SK-N-SH treated with all-trans-retinoic acid at 6 μM for 48 hours (cell line): Measurements from ENCODE around the gene FOXL3.

ENCODE experiments used
- ATAC-seq: fragments of 200-7000 bp; cut with Tn5 transposase; 3 replicates; pipeline ENCODE4 v1.9.1; 2020; ENCODE audit warnings: mild to moderate bottlenecking, moderate library complexity
- ARNTL ChIP-seq: fragments of 450-650 bp; formaldehyde crosslinking; IDR thresholded peaks from 2 replicates; pipeline ENCODE4 v1.5.0; 2020; ENCODE audit warnings: low read depth, mild to moderate bottlenecking, moderate library complexity, borderline replicate concordance
- BACH2 ChIP-seq: fragments of 250-450 bp; sonication (Bioruptor Pico); IDR thresholded peaks from 2 replicates; pipeline ENCODE4 v1.9.0; 2021; ENCODE audit warnings: mild to moderate bottlenecking, borderline replicate concordance
- ESRRG ChIP-seq: fragments of 250-450 bp; sonication (Bioruptor Pico); IDR thresholded peaks from 2 replicates; pipeline ENCODE4 v1.6.1; 2021; ENCODE audit warnings: mild to moderate bottlenecking
- GLIS3 ChIP-seq: fragments of 250-450 bp; sonication (Bioruptor Pico); IDR thresholded peaks from 2 replicates; pipeline ENCODE4 v1.5.0; 2020; ENCODE audit warnings: mild to moderate bottlenecking, moderate library complexity
- ISL1 ChIP-seq: fragments of 250-450 bp; sonication (Bioruptor Pico); IDR thresholded peaks from 2 replicates; pipeline ENCODE4 v2.1.2; 2022; ENCODE audit warnings: mild to moderate bottlenecking, moderate library complexity
- OSR1 ChIP-seq: fragments of 250-450 bp; sonication (Bioruptor Pico); IDR thresholded peaks from 2 replicates; pipeline ENCODE4 v1.8.0; 2022; ENCODE audit warnings: moderate library complexity, mild to moderate bottlenecking, inconsistent platforms
- PPARA ChIP-seq: fragments of 250-450 bp; sonication (Bioruptor Pico); IDR thresholded peaks from 2 replicates; pipeline ENCODE4 v1.5.0; 2020; ENCODE audit warnings: mild to moderate bottlenecking, borderline replicate concordance
- RARB ChIP-seq: fragments of 250-450 bp; sonication (Bioruptor Pico); IDR thresholded peaks from 2 replicates; pipeline ENCODE4 v1.8.0; 2021; ENCODE audit warnings: mild to moderate bottlenecking, moderate library complexity
- SNAI2 ChIP-seq: fragments of 250-450 bp; sonication (Bioruptor Pico); IDR thresholded peaks from 2 replicates; pipeline ENCODE4 v1.5.0; 2020; ENCODE audit warnings: mild to moderate bottlenecking, moderate library complexity
- TCF4 ChIP-seq: fragments of 250-450 bp; sonication (Bioruptor Pico); IDR thresholded peaks from 2 replicates; pipeline ENCODE4 v1.8.0; 2021; ENCODE audit warnings: mild to moderate bottlenecking, moderate library complexity, borderline replicate concordance
- TOX ChIP-seq: fragments of 250-450 bp; sonication (Bioruptor Pico); IDR thresholded peaks from 2 replicates; pipeline ENCODE4 v1.8.0; 2021; ENCODE audit warnings: mild to moderate bottlenecking, moderate library complexity, borderline replicate concordance
- ZC3H10 ChIP-seq: fragments of 250-450 bp; sonication (Bioruptor Pico); IDR thresholded peaks from 2 replicates; pipeline ENCODE4 v1.5.1; 2021; ENCODE audit warnings: mild to moderate bottlenecking, moderate library complexity
- ZFP3 ChIP-seq: fragments of 250-450 bp; sonication (Bioruptor Pico); IDR thresholded peaks from 2 replicates; pipeline ENCODE4 v1.5.0; 2020; ENCODE audit warnings: mild to moderate bottlenecking, moderate library complexity
- ZFP30 ChIP-seq: fragments of 450-650 bp; formaldehyde crosslinking; IDR thresholded peaks from 2 replicates; pipeline ENCODE4 v1.5.0; 2022; ENCODE audit warnings: mild to moderate bottlenecking, moderate library complexity
- ZNF565 ChIP-seq: fragments of 450-650 bp; formaldehyde crosslinking; conservative IDR thresholded peaks from 2 replicates; pipeline ENCODE4 v1.5.0; 2020; ENCODE audit warnings: low read depth, mild to moderate bottlenecking, moderate library complexity
- ZNF70 ChIP-seq: fragments of 450-650 bp; formaldehyde crosslinking; IDR thresholded peaks from 2 replicates; pipeline ENCODE4 v1.5.0; 2020; ENCODE audit warnings: mild to moderate bottlenecking, moderate library complexity
- ZNF8 ChIP-seq: fragments of 450-650 bp; formaldehyde crosslinking; IDR thresholded peaks from 2 replicates; pipeline ENCODE4 v1.5.0; 2020; ENCODE audit warnings: mild to moderate bottlenecking, moderate library complexity
- TF ChIP-seq, protein P1 (sequence below): fragments of 250-450 bp; sonication (Bioruptor Pico); IDR thresholded peaks from 2 replicates; pipeline ENCODE4 v1.8.0; 2021; ENCODE audit warnings: low read depth, mild to moderate bottlenecking, moderate library complexity, borderline replicate concordance
- TF ChIP-seq, protein P2 (sequence below): fragments of 250-450 bp; sonication (Bioruptor Pico); IDR thresholded peaks from 2 replicates; pipeline ENCODE4 v1.5.0; 2020; ENCODE audit warnings: mild to moderate bottlenecking, moderate library complexity
- TF ChIP-seq, protein P3 (sequence below): fragments of 250-450 bp; sonication (Bioruptor Pico); IDR thresholded peaks from 2 replicates; pipeline ENCODE4 v1.5.1; 2021; ENCODE audit warnings: mild to moderate bottlenecking, moderate library complexity

FOXL3 gene

DNA sequence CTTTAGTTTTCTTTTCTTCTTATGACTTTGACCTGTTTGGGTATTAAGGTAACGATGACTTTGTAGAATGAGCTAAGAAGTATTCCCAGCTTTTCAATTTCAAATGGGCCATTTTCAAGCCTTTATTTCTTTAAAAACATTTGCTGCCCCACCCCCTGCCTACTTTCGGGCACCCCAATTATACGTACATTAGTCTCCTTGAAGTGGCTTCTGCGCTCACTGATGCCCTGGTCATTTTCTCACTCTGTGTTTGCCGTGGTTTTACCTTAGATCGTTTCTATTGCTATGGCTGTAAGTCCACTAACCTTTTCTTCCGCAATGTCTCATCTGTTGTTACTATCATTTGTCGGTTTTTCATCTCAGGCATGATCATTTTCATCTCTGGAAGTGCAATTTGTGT lies 24.9 kb downstream of the FOXL3 start:
- ATAC-seq: no peak
- TF ChIP-seq ZFP30 (CRISPR knock-in tag) (no peak), ESRRG (CRISPR knock-in tag) (no peak), BACH2 (CRISPR knock-in tag) (no peak), SNAI2 (CRISPR knock-in tag) (no peak)
- TF ChIP-seq, protein P1, sequence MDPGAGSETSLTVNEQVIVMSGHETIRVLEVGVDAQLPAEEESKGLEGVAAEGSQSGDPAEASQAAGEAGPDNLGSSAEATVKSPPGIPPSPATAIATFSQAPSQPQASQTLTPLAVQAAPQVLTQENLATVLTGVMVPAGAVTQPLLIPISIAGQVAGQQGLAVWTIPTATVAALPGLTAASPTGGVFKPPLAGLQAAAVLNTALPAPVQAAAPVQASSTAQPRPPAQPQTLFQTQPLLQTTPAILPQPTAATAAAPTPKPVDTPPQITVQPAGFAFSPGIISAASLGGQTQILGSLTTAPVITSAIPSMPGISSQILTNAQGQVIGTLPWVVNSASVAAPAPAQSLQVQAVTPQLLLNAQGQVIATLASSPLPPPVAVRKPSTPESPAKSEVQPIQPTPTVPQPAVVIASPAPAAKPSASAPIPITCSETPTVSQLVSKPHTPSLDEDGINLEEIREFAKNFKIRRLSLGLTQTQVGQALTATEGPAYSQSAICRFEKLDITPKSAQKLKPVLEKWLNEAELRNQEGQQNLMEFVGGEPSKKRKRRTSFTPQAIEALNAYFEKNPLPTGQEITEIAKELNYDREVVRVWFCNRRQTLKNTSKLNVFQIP (CRISPR knock-in tag): no peak

DNA sequence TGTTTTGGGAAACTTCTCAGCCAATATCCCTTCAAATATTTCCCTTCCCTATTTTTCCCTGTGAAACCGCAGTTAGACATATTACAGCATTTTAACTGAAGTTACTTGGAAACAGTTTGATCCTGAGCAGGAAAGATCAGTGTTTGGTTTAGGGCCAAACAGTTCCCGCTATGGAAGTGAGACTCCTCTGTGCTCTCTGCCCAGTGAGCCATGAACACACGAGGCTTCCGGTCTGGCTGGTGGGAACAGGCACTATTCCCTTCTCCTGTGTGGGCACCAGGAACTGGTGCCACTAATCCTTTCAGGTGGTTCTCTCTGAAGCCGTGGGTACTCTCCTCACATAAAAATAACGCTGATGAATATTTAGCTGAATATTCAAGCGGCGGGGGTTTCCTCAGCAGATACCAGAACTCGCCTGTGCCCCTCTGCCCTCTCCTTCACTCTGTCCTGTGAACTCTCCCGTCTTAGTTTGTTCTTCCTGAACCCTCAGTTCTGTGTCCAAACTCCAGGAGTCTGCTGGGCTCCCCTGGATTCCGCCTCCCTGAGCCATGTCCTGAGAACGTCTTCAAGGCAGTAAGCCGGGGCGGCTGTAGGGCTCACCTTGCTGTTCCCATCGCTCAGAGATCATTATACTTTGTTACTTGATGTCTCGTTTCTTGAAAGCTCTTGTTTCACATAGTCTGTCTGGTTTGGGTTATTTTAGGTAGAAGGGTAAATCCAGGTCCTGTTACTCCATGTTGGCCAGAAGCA lies 25.7 kb downstream of the FOXL3 start:
- TF ChIP-seq SNAI2 (CRISPR knock-in tag) (no peak), ZFP30 (CRISPR knock-in tag) (no peak), ZNF565 (CRISPR knock-in tag) (no peak), GLIS3 (CRISPR knock-in tag) (no peak), RARB (CRISPR knock-in tag) (no peak), ARNTL (CRISPR knock-in tag) (no peak)
- TF ChIP-seq, protein P1 (CRISPR knock-in tag): no peak
- TF ChIP-seq, all 23 proteins: peak for 0
- ATAC-seq: no peak

DNA sequence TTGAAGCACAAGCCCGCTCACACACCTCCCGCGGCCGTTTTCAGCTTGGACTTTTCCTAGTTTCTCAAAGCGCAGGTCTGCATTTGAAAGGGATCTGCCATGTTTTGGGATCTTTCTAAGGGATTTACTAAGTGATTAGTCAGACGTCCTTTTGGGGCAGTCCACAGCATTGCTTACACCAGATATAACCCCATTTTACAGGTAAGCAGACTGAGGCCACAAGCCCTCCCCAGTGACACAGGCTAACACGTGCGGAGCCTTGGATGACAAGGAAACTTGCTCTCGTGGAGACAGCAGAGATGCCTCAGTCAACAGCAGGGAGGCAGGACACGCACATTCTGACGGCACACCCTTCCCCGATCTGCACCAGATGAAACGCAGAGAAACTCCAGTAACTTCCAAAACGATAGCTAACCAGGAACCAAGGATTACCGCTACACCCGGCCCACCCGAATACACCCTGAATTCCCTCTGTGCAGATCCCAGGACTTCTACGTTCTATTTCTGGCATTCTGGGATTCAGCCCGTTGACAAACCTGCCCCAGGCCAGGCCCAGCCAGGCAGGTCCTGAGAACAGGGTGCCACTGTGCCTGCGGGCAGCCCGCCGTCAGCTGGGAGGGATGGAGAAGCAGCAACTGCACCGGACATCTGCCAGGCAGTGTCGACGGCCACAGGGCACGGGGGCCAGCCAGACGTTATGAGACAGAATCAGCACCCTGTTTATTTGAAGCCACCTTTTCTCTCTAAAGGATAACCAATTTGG lies 27.9 kb downstream of the FOXL3 start:
- peak; percentile 9 for ATAC-seq
- TF ChIP-seq PPARA (no peak), ZNF70 (CRISPR knock-in tag) (no peak), TCF4 (CRISPR knock-in tag) (no peak), RARB (CRISPR knock-in tag) (no peak), ISL1 (CRISPR knock-in tag) (no peak), ZNF8 (no peak), ZFP30 (CRISPR knock-in tag) (no peak), BACH2 (CRISPR knock-in tag) (no peak), OSR1 (CRISPR knock-in tag) (no peak)
- TF ChIP-seq, protein P2, sequence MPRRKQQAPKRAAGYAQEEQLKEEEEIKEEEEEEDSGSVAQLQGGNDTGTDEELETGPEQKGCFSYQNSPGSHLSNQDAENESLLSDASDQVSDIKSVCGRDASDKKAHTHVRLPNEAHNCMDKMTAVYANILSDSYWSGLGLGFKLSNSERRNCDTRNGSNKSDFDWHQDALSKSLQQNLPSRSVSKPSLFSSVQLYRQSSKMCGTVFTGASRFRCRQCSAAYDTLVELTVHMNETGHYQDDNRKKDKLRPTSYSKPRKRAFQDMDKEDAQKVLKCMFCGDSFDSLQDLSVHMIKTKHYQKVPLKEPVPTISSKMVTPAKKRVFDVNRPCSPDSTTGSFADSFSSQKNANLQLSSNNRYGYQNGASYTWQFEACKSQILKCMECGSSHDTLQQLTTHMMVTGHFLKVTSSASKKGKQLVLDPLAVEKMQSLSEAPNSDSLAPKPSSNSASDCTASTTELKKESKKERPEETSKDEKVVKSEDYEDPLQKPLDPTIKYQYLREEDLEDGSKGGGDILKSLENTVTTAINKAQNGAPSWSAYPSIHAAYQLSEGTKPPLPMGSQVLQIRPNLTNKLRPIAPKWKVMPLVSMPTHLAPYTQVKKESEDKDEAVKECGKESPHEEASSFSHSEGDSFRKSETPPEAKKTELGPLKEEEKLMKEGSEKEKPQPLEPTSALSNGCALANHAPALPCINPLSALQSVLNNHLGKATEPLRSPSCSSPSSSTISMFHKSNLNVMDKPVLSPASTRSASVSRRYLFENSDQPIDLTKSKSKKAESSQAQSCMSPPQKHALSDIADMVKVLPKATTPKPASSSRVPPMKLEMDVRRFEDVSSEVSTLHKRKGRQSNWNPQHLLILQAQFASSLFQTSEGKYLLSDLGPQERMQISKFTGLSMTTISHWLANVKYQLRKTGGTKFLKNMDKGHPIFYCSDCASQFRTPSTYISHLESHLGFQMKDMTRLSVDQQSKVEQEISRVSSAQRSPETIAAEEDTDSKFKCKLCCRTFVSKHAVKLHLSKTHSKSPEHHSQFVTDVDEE (CRISPR knock-in tag): no peak

DNA sequence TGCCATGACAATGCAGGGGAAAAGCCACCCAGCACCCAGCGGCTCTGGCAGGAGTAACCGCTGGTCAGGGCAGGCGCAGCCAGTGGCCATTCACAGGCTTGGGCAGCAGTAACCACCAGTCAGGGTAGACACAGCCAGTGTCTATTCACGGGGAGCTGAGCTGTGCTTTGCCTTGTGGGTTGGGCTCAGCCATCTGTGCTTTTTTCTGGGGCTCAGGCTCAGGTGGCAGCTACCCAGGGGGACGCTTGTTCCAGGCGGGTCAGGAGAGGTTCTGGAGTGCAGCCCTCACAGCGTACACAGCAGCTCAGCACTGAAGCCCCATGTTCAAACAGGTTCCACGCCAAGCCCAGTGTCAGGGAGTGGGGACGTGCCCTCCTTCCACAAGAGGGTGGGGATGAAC lies 28.5 kb downstream of the FOXL3 start:
- TF ChIP-seq ESRRG (CRISPR knock-in tag) (no peak), ZFP30 (CRISPR knock-in tag) (no peak), ISL1 (CRISPR knock-in tag) (no peak), RARB (CRISPR knock-in tag) (no peak), SNAI2 (CRISPR knock-in tag) (no peak), ZNF565 (CRISPR knock-in tag) (no peak), GLIS3 (CRISPR knock-in tag) (no peak), BACH2 (CRISPR knock-in tag) (no peak), ZNF70 (CRISPR knock-in tag) (no peak), ZFP3 (CRISPR knock-in tag) (no peak), ZC3H10 (no peak), TOX (CRISPR knock-in tag) (no peak), ARNTL (CRISPR knock-in tag) (no peak), OSR1 (CRISPR knock-in tag) (no peak)
- TF ChIP-seq, protein P1 (CRISPR knock-in tag): no peak
- TF ChIP-seq, protein P3, sequence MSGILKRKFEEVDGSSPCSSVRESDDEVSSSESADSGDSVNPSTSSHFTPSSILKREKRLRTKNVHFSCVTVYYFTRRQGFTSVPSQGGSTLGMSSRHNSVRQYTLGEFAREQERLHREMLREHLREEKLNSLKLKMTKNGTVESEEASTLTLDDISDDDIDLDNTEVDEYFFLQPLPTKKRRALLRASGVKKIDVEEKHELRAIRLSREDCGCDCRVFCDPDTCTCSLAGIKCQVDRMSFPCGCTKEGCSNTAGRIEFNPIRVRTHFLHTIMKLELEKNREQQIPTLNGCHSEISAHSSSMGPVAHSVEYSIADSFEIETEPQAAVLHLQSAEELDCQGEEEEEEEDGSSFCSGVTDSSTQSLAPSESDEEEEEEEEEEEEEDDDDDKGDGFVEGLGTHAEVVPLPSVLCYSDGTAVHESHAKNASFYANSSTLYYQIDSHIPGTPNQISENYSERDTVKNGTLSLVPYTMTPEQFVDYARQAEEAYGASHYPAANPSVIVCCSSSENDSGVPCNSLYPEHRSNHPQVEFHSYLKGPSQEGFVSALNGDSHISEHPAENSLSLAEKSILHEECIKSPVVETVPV (CRISPR knock-in tag): no peak
- TF ChIP-seq, all 23 proteins: peak for 0
- peak; percentile 54 for ATAC-seq
